ELF-1 (cell line): ENCODE results near the gene DIAPH2.

Source experiments
- DNase-seq: peaks from one replicate; pipeline ENCODE4 v3.0.0-alpha.2; 2016; ENCODE audit warnings: low read depth, low spot score

Gene DIAPH2

GRCh38 chrX:97167333-97167732 is 482.7 kb downstream of the DIAPH2 start:
- no peak for DNase-seq

GRCh38 chrX:97168646-97169045 is 484.0 kb downstream of the DIAPH2 start:
- no peak for DNase-seq

DNA sequence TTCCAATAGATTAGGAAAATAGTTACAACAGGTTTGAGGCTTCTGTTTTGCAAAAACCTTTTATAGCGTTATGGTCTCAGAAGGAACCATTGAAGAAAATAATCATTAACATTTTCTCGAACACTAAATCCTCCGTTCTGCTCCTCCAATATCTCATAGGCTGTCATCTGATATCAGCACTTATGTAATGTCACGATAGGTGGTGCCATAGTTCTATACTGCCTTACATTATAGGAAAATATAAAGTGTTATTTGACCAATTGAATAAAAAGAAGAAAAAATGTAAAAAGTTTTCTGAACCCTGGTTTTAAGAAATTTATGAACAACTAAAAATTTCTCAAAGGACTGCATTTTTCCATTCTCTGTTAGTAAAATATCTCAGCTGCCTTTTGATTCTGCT is 490.5 kb downstream of the DIAPH2 start:
- DNase-seq, result no peak

DNA sequence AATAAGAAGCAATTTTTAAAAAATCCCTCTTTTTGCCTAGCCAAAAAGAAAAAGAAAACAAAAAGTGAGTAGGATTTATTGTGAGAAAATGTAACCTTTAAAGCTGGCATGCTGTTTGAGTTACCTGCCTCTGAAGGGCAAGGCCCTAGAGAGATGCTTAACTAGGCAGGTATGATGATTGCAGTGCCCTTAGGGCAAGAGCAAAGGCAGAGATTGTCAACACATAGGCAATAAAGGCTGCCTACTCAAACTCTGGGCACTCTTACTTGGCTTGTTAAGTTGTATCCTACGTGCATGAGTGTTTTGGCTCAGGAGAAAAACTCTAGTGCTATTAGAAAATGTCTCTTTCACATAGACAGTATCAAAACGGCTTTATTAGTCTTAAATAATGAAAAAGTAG is 505.0 kb downstream of the DIAPH2 start:
- peak; percentile 63 for DNase-seq

- DNase-seq, result no peak
Measured at GRCh38 chrX:97199501-97199900, 514.9 kb downstream of the DIAPH2 start.

DNA sequence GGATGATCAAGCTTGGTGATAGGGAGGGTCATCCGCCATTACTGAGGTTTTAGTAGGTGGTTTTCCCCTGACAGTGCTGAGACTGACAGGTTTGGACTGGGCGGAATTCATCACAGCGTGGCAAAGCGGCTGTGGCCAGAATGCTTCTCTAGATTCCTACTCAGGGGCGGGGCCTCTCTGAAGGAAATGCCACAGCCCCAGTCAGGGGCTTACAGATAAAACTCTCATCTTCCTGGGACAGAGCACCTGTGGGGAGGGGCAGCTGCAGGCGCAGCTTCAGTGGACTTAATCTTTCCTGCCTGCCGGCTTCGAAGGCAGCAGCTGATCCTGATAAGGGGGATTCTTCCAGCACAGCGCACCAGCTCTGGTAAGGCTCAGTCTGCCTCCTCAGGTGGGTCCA is 515.8 kb downstream of the DIAPH2 start:
- peak; percentile 83 for DNase-seq

GRCh38 chrX:97210501-97210900 is 525.9 kb downstream of the DIAPH2 start:
- DNase-seq, result no peak

DNA sequence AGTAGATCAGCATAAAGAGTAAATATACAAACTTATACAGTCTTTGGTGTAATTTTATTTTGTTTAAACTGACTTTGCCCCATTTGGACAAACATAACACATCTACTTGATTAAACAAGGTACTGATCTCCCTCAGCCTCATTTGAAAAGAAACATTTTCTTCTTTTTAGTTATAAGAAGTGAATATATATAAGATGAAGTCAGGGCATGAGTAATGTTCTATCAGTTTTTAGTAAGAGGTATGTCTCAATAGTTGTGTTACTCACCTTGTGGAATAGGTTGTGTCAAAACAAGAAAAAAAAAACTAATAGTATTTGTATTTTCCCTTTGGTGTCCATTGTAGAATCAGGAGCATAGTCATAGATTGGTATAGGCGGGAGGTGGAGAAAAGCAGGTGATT is 526.4 kb downstream of the DIAPH2 start:
- DNase-seq, result no peak

DNA sequence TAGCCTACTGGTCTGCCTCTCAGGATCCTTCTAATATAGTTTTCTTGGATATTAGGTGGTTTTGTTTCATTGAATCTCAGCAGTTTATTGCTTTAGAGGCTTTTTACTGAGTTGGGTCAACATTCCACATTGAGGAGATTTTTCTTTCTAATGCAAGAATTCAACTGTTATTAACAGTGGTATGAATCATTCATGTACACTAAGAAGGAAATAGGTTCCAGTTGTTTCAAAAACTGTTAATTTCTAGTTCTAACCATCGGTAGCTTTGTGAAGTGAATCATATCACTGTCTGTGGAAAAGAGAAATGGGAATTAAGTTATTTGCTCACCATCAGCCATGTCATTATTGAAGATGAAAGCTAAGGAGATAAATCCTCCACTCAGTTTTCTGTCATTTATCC is 530.5 kb downstream of the DIAPH2 start:
- no peak for DNase-seq

DNA sequence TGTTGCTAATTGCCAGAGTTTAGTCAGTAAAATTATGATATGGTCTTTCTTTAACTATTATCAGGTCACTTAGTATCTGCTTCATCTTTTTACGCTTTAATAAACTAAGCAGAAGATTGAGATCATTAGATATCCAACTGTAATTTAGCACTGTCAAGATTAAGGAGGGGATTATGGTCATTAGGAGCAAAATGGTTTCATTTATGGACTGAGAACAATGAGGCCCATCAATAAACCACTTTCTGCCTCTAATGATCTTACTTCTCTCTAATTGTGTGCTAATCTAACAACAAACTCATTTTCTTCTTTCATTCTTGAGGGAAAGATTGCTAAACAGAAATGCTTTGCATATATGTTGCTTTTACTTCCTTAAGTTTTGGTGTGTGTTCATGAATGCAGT is 539.5 kb downstream of the DIAPH2 start:
- no peak for DNase-seq

DNA sequence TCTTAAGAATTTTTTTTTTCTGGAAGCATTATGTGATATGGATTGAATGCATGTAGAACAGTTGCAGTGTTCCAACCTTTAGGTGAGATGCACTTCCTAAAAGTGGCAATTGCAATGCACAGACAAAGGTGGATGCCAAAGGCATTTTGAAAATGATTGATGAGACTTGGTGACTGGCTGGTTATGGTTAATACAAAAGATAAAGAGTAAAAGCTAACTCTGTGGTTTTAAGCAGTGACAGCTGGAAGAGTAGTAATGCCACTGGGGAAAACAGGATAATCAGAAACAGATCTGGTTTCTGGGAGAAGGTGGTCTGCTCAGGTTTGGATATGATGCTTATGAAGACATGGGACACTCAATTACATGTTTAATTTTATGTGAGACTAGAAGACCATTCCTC is 544.7 kb downstream of the DIAPH2 start:
- no peak for DNase-seq

- DNase-seq, result no peak
Measured at GRCh38 chrX:97230948-97231347, 546.3 kb downstream of the DIAPH2 start.

DNA sequence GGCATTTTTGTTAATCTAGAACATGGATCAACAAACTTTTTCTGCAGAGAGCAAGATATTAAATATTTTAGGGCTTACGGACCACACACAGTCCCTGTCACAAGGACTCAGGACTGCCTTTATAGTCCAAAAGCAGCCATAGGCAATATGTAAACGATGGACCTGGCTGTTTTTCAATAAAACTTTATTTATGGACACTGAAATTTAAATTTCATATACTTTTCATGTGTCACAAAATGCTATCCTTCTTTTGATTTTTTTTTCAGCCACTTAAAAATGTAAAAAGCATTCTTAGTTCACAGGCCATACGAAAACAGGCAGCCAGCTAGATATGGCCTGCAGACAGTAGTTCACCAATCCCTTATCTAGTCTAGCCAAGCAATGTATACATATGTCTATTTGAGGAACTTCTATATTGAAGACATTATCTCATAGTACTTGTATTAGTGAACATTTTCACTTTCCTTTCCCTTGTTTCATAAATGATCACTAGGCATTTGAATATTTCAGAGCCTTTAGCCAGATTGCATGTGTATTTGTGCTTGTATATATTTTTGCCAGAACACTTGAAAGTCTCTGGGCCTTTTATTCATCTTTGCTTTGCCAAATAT is 549.9 kb downstream of the DIAPH2 start:
- no peak for DNase-seq

DNA sequence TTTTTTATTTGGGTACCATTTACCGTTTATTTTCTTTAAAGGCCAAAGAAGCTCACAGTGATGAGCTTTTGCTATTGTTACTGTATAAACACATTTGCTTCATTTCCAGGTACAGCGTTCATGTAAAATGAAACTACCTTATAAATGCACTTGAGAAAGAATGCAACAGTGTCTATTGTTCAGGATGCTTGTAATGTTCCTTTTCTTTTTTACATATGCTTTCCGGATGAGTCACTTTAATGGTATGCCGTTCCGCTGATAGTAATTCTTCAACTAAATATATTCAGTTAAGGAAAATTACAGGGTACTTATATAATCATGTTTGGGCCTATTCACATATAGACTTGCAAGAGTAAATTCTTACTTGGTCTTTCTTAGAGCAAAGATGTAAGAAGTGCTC is 554.0 kb downstream of the DIAPH2 start:
- DNase-seq, result no peak

DNA sequence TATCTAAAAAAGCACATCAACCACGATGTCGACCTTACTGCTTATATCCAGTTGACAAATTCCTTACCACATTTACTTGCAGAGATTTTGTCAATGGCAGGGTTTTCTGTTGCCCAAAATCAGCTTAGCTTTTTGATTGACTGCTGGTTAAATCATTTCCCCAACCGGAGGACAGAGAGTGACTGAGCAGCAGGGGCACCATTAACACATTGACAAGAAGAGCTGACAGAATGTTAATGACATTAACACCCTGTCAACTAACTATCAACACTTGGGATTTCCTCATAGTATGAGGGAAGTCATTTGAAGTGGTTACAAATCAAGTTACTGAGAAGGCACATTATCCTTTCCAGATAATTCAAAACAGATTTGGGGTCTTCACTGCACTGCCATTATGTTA is 567.5 kb downstream of the DIAPH2 start:
- peak; percentile 35 for DNase-seq

GRCh38 chrX:97260679-97261078 is 576.0 kb downstream of the DIAPH2 start:
- DNase-seq, result no peak

GRCh38 chrX:97266406-97267121 is 581.9 kb downstream of the DIAPH2 start:
- DNase-seq, result no peak

- DNase-seq, result no peak
Measured at GRCh38 chrX:97267396-97268181, 582.9 kb downstream of the DIAPH2 start.

DNA sequence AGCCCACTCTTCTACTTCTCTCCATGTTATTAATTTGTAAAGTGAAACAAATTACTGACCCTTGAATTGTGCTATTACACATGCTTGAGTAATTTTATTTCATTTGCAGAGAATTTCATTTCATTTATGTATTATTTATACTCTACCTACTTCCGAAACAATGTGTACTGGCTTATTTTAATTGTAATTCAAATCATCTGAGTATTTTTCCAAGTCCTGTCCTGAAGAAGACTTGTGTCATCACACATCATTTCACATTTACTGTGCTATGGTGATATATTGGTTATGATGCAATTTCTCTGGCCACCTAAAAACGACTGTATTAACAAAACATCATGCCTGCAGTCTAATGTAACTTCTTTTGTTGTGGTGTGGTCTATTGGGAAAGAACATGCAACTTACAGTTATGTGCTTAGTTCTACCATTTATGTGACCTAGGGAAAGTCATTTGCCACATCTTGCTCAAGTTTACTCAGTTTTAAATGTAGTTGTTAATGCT is 583.6 kb downstream of the DIAPH2 start:
- DNase-seq, result no peak

DNA sequence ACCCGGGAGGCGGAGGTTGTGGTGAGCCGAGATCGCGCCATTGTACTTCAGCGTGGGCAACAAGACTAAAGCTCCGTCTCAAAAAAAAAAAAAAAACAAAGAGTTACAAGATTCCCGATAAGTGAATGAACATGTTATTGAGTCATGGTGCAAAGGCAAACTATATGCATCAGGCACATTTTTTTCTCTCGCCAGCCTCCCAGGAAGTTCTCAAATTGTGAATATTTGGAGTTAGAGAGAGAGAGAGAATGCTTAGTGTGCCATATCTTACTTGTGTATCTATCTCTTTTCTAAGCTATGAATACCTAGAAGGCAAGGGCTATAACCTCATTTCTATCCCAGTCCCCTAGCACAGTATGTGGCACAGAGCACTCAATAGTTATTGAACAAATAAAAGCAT is 599.9 kb downstream of the DIAPH2 start:
- DNase-seq, result no peak

GRCh38 chrX:97290199-97290598 is 605.6 kb downstream of the DIAPH2 start:
- no peak for DNase-seq

DNA sequence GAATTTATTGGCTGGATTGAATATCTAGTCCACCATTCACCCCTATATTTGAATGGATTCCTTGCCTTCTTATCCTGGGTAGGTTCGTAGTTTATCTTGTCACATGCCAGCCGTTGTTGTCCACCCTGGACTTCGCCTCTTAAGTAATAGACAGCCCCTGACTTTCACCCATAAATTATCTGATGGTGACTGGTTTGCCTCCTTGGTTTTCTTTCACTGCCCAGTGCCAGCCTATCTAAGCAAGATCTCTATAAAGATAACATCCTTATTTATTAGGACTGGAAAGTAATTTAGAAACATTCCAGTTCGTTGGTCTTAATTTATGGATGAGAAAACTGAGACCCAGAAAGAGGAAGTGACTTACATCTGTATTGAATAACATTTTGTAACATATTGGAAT is 609.4 kb downstream of the DIAPH2 start:
- no peak for DNase-seq

- no peak for DNase-seq
Measured at GRCh38 chrX:97295954-97296353, 611.3 kb downstream of the DIAPH2 start.
